Lower lobe of right lung (tissue), 2 donors: ENCODE measurements around the gene MSI2. TPM values are rescaled to one million over a fixed set of nuclear protein-coding genes. Genes with fewer than 3 reads are reported as not detected.

Experiments
- ATAC-seq, 2 donors: fragments of 200-7000 bp; cut with Tn5 transposase; one replicate each; pipeline ENCODE4 v1.9.1; 2020 to 2022; ENCODE audit warnings: mild to moderate bottlenecking in 2 of 2, moderate library complexity in 2 of 2
- DNase-seq: peaks from one replicate; pipeline ENCODE4 v3.0.0-alpha.2; 2020
- H3K27ac ChIP-seq: fragments of 200-600 bp; one replicate; pipeline ENCODE4 v1.8.0; 2022
- H3K27me3 ChIP-seq: fragments of 200-600 bp; one replicate; pipeline ENCODE4 v1.8.0; 2022; ENCODE audit warnings: low read depth
- H3K36me3 ChIP-seq: fragments of 200-600 bp; one replicate; pipeline ENCODE4 v1.8.0; 2022; ENCODE audit warnings: mild to moderate bottlenecking
- H3K4me1 ChIP-seq: fragments of 200-600 bp; one replicate; pipeline ENCODE4 v1.8.0; 2022
- H3K4me3 ChIP-seq: fragments of 200-600 bp; one replicate; pipeline ENCODE4 v1.8.0; 2022; ENCODE audit warnings: mild to moderate bottlenecking
- H3K9me3 ChIP-seq: fragments of 200-600 bp; one replicate; pipeline ENCODE4 v1.8.0; 2022
- CTCF ChIP-seq: fragments of 200-600 bp; IDR thresholded peaks from one replicate; pipeline ENCODE4 v1.8.0; 2022; ENCODE audit warnings: antibody characterized with exemption, mild to moderate bottlenecking
- intact Hi-C: fragments of 100-400 bp; cut with DNase I; formaldehyde crosslinking; loops from one replicate; pipeline ENCODE4 v1.11.0; 2022
- total RNA-seq: library from RNA; stranded (reverse); fragmentation: NEBNext Ultra II Directional; extraction: Animal tissue kit (Norgen Biotek cat#: 25700); gene quantifications from one replicate; pipeline ENCODE4 v1.2.1, GENCODE V29; 2021
- donor health status: DM: no; HTN: yes; CAD: no; lungs with severe emphysema.

Gene MSI2
- total RNA-seq, 1 donor from 2014 or later, result 43.9 TPM

GRCh38 chr17:57597101-57597500 lies 340.8 kb downstream of the MSI2 start:
- H3K27me3 ChIP-seq, result no peaks in the 10 kb centered on the region
- peaks cover 27% of the 10 kb centered on the region for H3K4me1 ChIP-seq
- DNase-seq, result no peak
- H3K4me3 ChIP-seq, result no peak overlapping the region
- no peak for ATAC-seq
- H3K9me3 ChIP-seq, result no peaks in the 10 kb centered on the region
- no peak for TF ChIP-seq CTCF
- H3K36me3 ChIP-seq, result no peaks in the 10 kb centered on the region
- intact Hi-C loops, result no loop called here
- no peak overlapping the region for H3K27ac ChIP-seq

GRCh38 chr17:57597531-57598453 lies 341.5 kb downstream of the MSI2 start:
- Histone ChIP-seq H3K27me3 (no peaks in the 10 kb centered on the region), H3K36me3 (no peaks in the 10 kb centered on the region), H3K4me1 (peaks cover 27% of the 10 kb centered on the region), H3K9me3 (no peaks in the 10 kb centered on the region), H3K4me3 (no peak overlapping the region), H3K27ac (no peak overlapping the region)
- peak; percentile 79 for TF ChIP-seq CTCF
- intact Hi-C loops, result no loop called here
- DNase-seq, result peak; percentile 59
- peak; percentile 64 to 66 for ATAC-seq

GRCh38 chr17:57599271-57600045 lies 343.1 kb downstream of the MSI2 start:
- no peak for ATAC-seq
- Histone ChIP-seq H3K4me1 (peaks cover 42% of the 10 kb centered on the region), H3K27ac (no peak overlapping the region), H3K27me3 (no peaks in the 10 kb centered on the region), H3K36me3 (no peaks in the 10 kb centered on the region), H3K4me3 (no peak overlapping the region), H3K9me3 (no peaks in the 10 kb centered on the region)
- intact Hi-C loops, result no loop called here
- TF ChIP-seq CTCF, result no peak
- DNase-seq, result no peak

GRCh38 chr17:57600074-57600473 lies 343.8 kb downstream of the MSI2 start:
- no peak for TF ChIP-seq CTCF
- no peak overlapping the region for H3K27ac ChIP-seq
- H3K4me1 ChIP-seq, result peaks cover 49% of the 10 kb centered on the region
- no peaks in the 10 kb centered on the region for H3K9me3 ChIP-seq
- peak in 1 of 2 donors; percentile 50 for ATAC-seq
- H3K36me3 ChIP-seq, result no peaks in the 10 kb centered on the region
- intact Hi-C loops, result no loop called here
- no peak overlapping the region for H3K4me3 ChIP-seq
- H3K27me3 ChIP-seq, result no peaks in the 10 kb centered on the region
- no peak for DNase-seq

GRCh38 chr17:57601143-57601735 lies 344.9 kb downstream of the MSI2 start:
- Histone ChIP-seq H3K4me3 (no peak overlapping the region), H3K36me3 (no peaks in the 10 kb centered on the region), H3K4me1 (peaks cover 60% of the 10 kb centered on the region), H3K9me3 (no peaks in the 10 kb centered on the region), H3K27ac (no peak overlapping the region), H3K27me3 (no peaks in the 10 kb centered on the region)
- no peak for ATAC-seq
- no peak for TF ChIP-seq CTCF
- intact Hi-C loops, result no loop called here
- no peak for DNase-seq
